Peyer's patch (tissue), 4 donors: ENCODE measurements around the gene RECK.

Experiments
- CTCF ChIP-seq, 6 experiments: fragments of 450-650 bp in 4 of 6; fragments of 200-600 bp in 2 of 6; sonication (generic) in 1 of 6; IDR thresholded peaks; one replicate each; pipeline ENCODE4 v1.5.1; 2017 to 2019; ENCODE audit warnings: antibody characterized with exemption in 6 of 6, mild to moderate bottlenecking in 3 of 6, moderate library complexity in 1 of 6
- POLR2A ChIP-seq, 2 donors: fragments of 450-650 bp; IDR thresholded peaks; one replicate each; pipeline ENCODE4 v1.5.1; 2017; ENCODE audit warnings: antibody characterized with exemption in 2 of 2, mild to moderate bottlenecking in 2 of 2, moderate library complexity in 2 of 2

GRCh38 chr9:36126016-36126730, 89.5 kb downstream of the RECK start:
- TF ChIP-seq CTCF (IDR thresholded peaks at IDR 0.05) (no peak), POLR2A (IDR thresholded peaks at IDR 0.05) (no peak)
